A673 (cell line): Measurements from ENCODE around the gene ADAT3. TPM values are rescaled to one million over a fixed set of nuclear protein-coding genes. Genes with fewer than 3 reads are reported as not detected.
"Not testable (repeated sequence)": the region's sequence is repeated elsewhere in the genome, so short reads cannot be mapped to it uniquely, and the experiment has no call there.

ENCODE experiments used
- BruUV-seq: library from RNA; stranded (reverse); fragments of 400-500 nt; replicated peaks from 2 replicates; lab custom pipeline; 2021; lab: Mats Ljungman, UMichigan
- CTCF ChIA-PET: fragments of 300-600 bp; sonication (Branson Sonifier 250); formaldehyde crosslinking; loops from one replicate; lab custom pipeline; 2022; ENCODE audit warnings: antibody characterized with exemption; lab: Charles Lee
- POLR2A ChIA-PET: fragments of 300-600 bp; sonication (Branson Sonifier 250); formaldehyde crosslinking; loops from one replicate; lab custom pipeline; 2022; ENCODE audit warnings: antibody characterized with exemption; ENCODE audit not compliant: low non-redundant PET; lab: Charles Lee
- DNase-seq: peaks from one replicate; pipeline ENCODE4 v3.0.0-alpha.2; 2015; ENCODE audit warnings: low spot score
- H3K27ac ChIP-seq: fragments of 200-600 bp; sonication (generic); 2 replicates; pipeline ENCODE4 v1.5.1; 2016; ENCODE audit warnings: mixed run types, low read depth, mild to moderate bottlenecking, mixed read lengths, antibody characterized with exemption, low read length; ENCODE audit not compliant: poor library complexity, severe bottlenecking
- H3K27me3 ChIP-seq: fragments of 200-600 bp; sonication (generic); replicated peaks from 2 replicates; pipeline ENCODE4 v1.6.1; 2017; ENCODE audit warnings: mixed run types, low read depth, mild to moderate bottlenecking, mixed read lengths, antibody characterized with exemption, low read length; ENCODE audit not compliant: insufficient read depth, poor library complexity
- H3K36me3 ChIP-seq: fragments of 200-600 bp; sonication (generic); 2 replicates; pipeline ENCODE4 v1.6.1; 2016; ENCODE audit warnings: mixed run types, mild to moderate bottlenecking, mixed read lengths, antibody characterized with exemption, low read length; ENCODE audit not compliant: insufficient read depth, poor library complexity, severe bottlenecking
- H3K4me1 ChIP-seq: fragments of 200-600 bp; sonication (generic); 2 replicates; pipeline ENCODE4 v1.6.1; 2017; ENCODE audit warnings: mixed run types, mild to moderate bottlenecking, mixed read lengths, antibody characterized with exemption, low read length; ENCODE audit not compliant: insufficient read depth, poor library complexity, severe bottlenecking
- H3K4me3 ChIP-seq: fragments of 200-600 bp; sonication (generic); 2 replicates; pipeline ENCODE4 v1.5.1; 2016; ENCODE audit warnings: low read depth, mixed run types, mild to moderate bottlenecking, mixed read lengths, low read length; ENCODE audit not compliant: poor library complexity, severe bottlenecking
- H3K9me3 ChIP-seq: fragments of 200-600 bp; sonication (generic); 2 replicates; pipeline ENCODE4 v1.6.1; 2016; ENCODE audit warnings: mixed run types, low read depth, mild to moderate bottlenecking, mixed read lengths, antibody characterized with exemption, low read length; ENCODE audit not compliant: poor library complexity, severe bottlenecking
- CTCF ChIP-seq: fragments of 300-800, 200-600 bp; sonication (generic); conservative IDR thresholded peaks from 2 replicates; pipeline ENCODE4 v1.5.1; 2017; ENCODE audit warnings: low read depth, mild to moderate bottlenecking, antibody characterized with exemption, low read length, moderate library complexity, mixed read lengths
- EZH2 ChIP-seq: fragments of 200-600 bp; sonication (generic); IDR thresholded peaks from 2 replicates; pipeline ENCODE4 v1.6.1; 2017; ENCODE audit warnings: borderline replicate concordance, low read depth, mild to moderate bottlenecking, mixed read lengths, antibody characterized with exemption, low read length; ENCODE audit not compliant: poor library complexity, severe bottlenecking
- intact Hi-C: fragments of 100-400 bp; cut with micrococcal nuclease; formaldehyde crosslinking; loops from one replicate; pipeline ENCODE4 v1.10.0; 2022; ENCODE audit not compliant: unreplicated experiment
- total RNA-seq: library from RNA; stranded (reverse); gene quantifications from 2 replicates; pipeline ENCODE4 v1.2.3, GENCODE V29; 2021

ADAT3 gene
- total RNA-seq, 1 experiment from 2014 or later, result 18.0 TPM

GRCh38 chr19:1884719-1885334 lies 20.4 kb upstream of the ADAT3 start:
- Histone ChIP-seq H3K27me3 (no peaks in the 10 kb centered on the region), H3K4me3 (peak overlapping the region; percentile 94), H3K4me1 (peaks cover 7% of the 10 kb centered on the region), H3K27ac (peak overlapping the region; percentile 64), H3K36me3 (no peaks in the 10 kb centered on the region), H3K9me3 (no peaks in the 10 kb centered on the region)
- intact Hi-C loops, result no loop called here
- BruUV-seq, result no TSS peak
- CTCF ChIA-PET, result interaction anchor here (0.6 kb wide), 2 partner anchors 18 to 480 kb away, joined by 6 to 9 read pairs; no protein-coding TSS in a partner anchor
- DNase-seq, result no peak
- TF ChIP-seq EZH2 (no peak), CTCF (no peak)
- POLR2A ChIA-PET, result interaction anchor here (0.6 kb wide), 4 partner anchors 13 to 488 kb away, joined by 3 to 9 read pairs (median 4); no protein-coding TSS in a partner anchor

GRCh38 chr19:1885398-1886119 lies 19.6 kb upstream of the ADAT3 start, which contains the start of gene ABHD17A:
ABHD17A (minus strand) TSS chr19:1885496; CDS start chr19:1881566, 3,930 bp downstream.
- intact Hi-C loops, H3K36me3 ChIP-seq, H3K9me3 ChIP-seq, BruUV-seq, H3K4me1 ChIP-seq, H3K27me3 ChIP-seq: not testable (repeated sequence)
- Histone ChIP-seq H3K4me3 (peak within 1 kb of the TSS; percentile 94), H3K27ac (peak within 1 kb of the TSS; percentile 64)
- peak; percentile 97 for DNase-seq
- CTCF ChIA-PET, result interaction anchor here (0.6 kb wide), 2 partner anchors 18 to 480 kb away, joined by 6 to 9 read pairs; no protein-coding TSS in a partner anchor
- POLR2A ChIA-PET, result interaction anchor here (0.6 kb wide), 3 partner anchors 13 to 63 kb away, joined by 3 to 9 read pairs (median 4); no protein-coding TSS in a partner anchor

- H3K27ac ChIP-seq, H3K4me3 ChIP-seq, intact Hi-C loops, BruUV-seq, H3K4me1 ChIP-seq, H3K27me3 ChIP-seq, POLR2A ChIA-PET, DNase-seq, CTCF ChIA-PET, H3K36me3 ChIP-seq, H3K9me3 ChIP-seq: not testable (repeated sequence)
Measured at GRCh38 chr19:1886360-1886759, 18.8 kb upstream of the ADAT3 start.

- Histone ChIP-seq H3K36me3 (no peaks in the 10 kb centered on the region), H3K27ac (no peak overlapping the region), H3K9me3 (no peaks in the 10 kb centered on the region), H3K4me3 (no peak overlapping the region), H3K27me3 (no peaks in the 10 kb centered on the region), H3K4me1 (peaks cover 2% of the 10 kb centered on the region)
- ChIA-PET CTCF (no interaction called here), POLR2A (no interaction called here)
- DNase-seq, result no peak
- intact Hi-C loops, result no loop called here
- TF ChIP-seq EZH2, result no peak
- TF ChIP-seq CTCF, result no peak
- BruUV-seq, result no TSS peak
Measured at GRCh38 chr19:1888385-1888784, 16.8 kb upstream of the ADAT3 start.
